ENCODE results near the gene ADGRG1. TPM values are rescaled to one million over a fixed set of nuclear protein-coding genes. Genes with fewer than 3 reads are reported as not detected.

Gene ADGRG1
- total RNA-seq, 2 experiments from 2014 or later = 2.2 to 2.9 TPM

DNA sequence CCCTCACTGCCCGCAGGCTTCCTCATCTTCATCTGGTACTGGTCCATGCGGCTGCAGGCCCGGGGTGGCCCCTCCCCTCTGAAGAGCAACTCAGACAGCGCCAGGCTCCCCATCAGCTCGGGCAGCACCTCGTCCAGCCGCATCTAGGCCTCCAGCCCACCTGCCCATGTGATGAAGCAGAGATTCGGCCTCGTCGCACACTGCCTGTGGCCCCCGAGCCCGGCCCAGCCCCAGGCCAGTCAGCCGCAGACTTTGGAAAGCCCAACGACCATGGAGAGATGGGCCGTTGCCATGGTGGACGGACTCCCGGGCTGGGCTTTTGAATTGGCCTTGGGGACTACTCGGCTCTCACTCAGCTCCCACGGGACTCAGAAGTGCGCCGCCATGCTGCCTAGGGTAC, 35.0 kb downstream of the ADGRG1 start:
- no peaks in the 10 kb centered on the region for H3K27me3 Mint-ChIP-seq
- H3K27ac Mint-ChIP-seq = no peak overlapping the region
- POLR2A ChIA-PET = no interaction called here

DNA sequence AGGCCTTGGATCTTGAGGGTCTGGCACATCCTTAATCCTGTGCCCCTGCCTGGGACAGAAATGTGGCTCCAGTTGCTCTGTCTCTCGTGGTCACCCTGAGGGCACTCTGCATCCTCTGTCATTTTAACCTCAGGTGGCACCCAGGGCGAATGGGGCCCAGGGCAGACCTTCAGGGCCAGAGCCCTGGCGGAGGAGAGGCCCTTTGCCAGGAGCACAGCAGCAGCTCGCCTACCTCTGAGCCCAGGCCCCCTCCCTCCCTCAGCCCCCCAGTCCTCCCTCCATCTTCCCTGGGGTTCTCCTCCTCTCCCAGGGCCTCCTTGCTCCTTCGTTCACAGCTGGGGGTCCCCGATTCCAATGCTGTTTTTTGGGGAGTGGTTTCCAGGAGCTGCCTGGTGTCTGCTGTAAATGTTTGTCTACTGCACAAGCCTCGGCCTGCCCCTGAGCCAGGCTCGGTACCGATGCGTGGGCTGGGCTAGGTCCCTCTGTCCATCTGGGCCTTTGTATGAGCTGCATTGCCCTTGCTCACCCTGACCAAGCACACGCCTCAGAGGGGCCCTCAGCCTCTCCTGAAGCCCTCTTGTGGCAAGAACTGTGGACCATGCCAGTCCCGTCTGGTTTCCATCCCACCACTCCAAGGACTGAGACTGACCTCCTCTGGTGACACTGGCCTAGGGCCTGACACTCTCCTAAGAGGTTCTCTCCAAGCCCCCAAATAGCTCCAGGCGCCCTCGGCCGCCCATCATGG, 35.7 kb downstream of the ADGRG1 start:
- DNase-seq = no peak
- ChIA-PET POLR2A (no interaction called here), CTCF (interaction anchor here (1.6 kb wide), 1 partner anchor 9 kb away, joined by 4 read pairs; no protein-coding TSS in a partner anchor)
- Mint-ChIP-seq H3K27me3 (no peaks in the 10 kb centered on the region), H3K27ac (peak overlapping the region; percentile 22), H3K9me3 (no peaks in the 10 kb centered on the region), H3K4me3 (no peak overlapping the region), H3K36me3 (ENCODE audit: low read depth) (no peaks in the 10 kb centered on the region), H3K4me1 (no peaks in the 10 kb centered on the region)

More for the DNA sequence above, 35.0 kb downstream of the ADGRG1 start:
- H3K36me3 Mint-ChIP-seq (ENCODE audit: low read depth) = no peaks in the 10 kb centered on the region
- DNase-seq = no peak
- H3K9me3 Mint-ChIP-seq = no peaks in the 10 kb centered on the region
- CTCF ChIA-PET = no interaction called here
- no peaks in the 10 kb centered on the region for H3K4me1 Mint-ChIP-seq
- H3K4me3 Mint-ChIP-seq = no peak overlapping the region

DNA sequence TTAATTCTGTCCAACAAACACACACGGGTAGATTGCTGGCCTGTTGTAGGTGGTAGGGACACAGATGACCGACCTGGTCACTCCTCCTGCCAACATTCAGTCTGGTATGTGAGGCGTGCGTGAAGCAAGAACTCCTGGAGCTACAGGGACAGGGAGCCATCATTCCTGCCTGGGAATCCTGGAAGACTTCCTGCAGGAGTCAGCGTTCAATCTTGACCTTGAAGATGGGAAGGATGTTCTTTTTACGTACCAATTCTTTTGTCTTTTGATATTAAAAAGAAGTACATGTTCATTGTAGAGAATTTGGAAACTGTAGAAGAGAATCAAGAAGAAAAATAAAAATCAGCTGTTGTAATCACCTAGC, 36.2 kb downstream of the ADGRG1 start:
- Mint-ChIP-seq H3K27ac (no peak overlapping the region), H3K4me1 (no peaks in the 10 kb centered on the region), H3K27me3 (no peaks in the 10 kb centered on the region), H3K4me3 (no peak overlapping the region), H3K36me3 (ENCODE audit: low read depth) (no peaks in the 10 kb centered on the region), H3K9me3 (no peaks in the 10 kb centered on the region)
- CTCF ChIA-PET = interaction anchor here (1.6 kb wide), 1 partner anchor 9 kb away, joined by 4 read pairs; no protein-coding TSS in a partner anchor
- DNase-seq = no peak
- POLR2A ChIA-PET = no interaction called here

- H3K36me3 Mint-ChIP-seq (ENCODE audit: low read depth) = no peaks in the 10 kb centered on the region
- no peaks in the 10 kb centered on the region for H3K9me3 Mint-ChIP-seq
- CTCF ChIA-PET = interaction anchor here (1.6 kb wide), 1 partner anchor 10 kb away, joined by 4 read pairs; no protein-coding TSS in a partner anchor
- no peaks in the 10 kb centered on the region for H3K4me1 Mint-ChIP-seq
- no peak for DNase-seq
- POLR2A ChIA-PET = no interaction called here
- H3K27me3 Mint-ChIP-seq = peaks cover 3% of the 10 kb centered on the region
- no peak overlapping the region for H3K27ac Mint-ChIP-seq
- H3K4me3 Mint-ChIP-seq = no peak overlapping the region
Measured at GRCh38 chr16:57665541-57665940, 37.1 kb downstream of the ADGRG1 start.

DNA sequence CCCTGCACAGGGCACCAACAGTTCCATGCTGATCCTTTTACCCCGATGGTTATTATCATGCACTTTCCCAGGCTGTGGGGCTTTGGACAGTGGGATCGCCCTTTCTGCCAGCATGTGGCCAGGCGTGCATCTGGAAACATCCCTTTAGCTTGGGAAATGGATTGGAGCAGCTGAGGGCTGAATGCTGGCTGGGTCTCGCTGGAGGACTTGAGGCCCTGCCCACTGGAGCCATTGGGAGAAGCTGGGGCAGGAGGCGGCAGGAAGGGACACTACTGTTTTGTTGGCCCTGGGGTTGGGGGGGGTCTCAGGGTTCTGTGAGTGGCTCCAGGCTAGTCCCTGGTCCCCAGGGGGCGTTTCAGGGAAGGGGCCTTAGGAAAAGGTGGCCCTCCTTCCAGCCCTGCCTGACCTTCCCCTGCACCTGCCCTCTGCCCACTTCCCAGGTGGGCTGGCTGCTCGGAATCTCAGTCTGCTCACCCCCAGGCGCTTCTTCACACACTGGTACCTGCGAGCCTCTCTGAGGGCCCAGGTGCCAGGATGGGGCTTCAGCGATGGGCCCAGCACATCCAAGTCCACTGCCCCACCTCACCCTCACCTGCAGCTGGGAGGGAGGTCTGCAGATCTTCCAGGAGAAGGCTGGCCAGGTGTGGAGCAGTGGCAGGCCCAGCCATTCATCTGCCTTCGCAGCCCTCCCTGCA, 38.1 kb downstream of the ADGRG1 start:
- ChIA-PET CTCF (interaction anchor here (1.5 kb wide), 1 partner anchor 13 kb away, joined by 3 read pairs; no protein-coding TSS in a partner anchor), POLR2A (no interaction called here)
- no peak for DNase-seq
- H3K27me3 Mint-ChIP-seq = peaks cover 8% of the 10 kb centered on the region
- H3K36me3 Mint-ChIP-seq (ENCODE audit: low read depth) = no peaks in the 10 kb centered on the region
- H3K4me1 Mint-ChIP-seq = no peaks in the 10 kb centered on the region
- H3K27ac Mint-ChIP-seq = peak overlapping the region; percentile 31
- H3K9me3 Mint-ChIP-seq = no peaks in the 10 kb centered on the region
- no peak overlapping the region for H3K4me3 Mint-ChIP-seq

DNA sequence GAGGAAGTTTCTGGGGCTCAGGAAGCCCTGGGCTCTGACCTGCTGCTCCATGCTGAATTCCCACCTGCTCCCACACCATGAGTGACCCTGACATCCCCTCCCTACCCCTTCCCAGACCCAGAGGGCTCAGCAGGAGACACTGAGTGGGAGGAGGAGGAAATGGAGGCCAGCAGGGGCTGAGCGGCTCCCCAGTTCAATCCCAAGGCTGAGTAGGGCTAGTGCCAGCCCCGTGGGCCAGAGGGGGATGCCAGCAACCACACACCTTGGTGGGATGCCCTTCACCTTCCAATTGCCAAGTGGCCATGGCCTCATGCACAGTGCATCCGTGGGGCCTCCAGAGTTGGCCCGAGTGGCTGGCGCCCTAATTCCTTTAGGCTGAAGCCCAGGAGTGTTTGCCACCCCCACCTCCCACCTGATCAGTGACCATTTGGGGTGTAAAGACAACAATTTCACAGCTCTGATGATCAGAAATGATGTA, 38.7 kb downstream of the ADGRG1 start:
- Mint-ChIP-seq H3K9me3 (no peaks in the 10 kb centered on the region), H3K27me3 (peaks cover 10% of the 10 kb centered on the region), H3K4me1 (no peaks in the 10 kb centered on the region), H3K27ac (no peak overlapping the region), H3K4me3 (no peak overlapping the region), H3K36me3 (ENCODE audit: low read depth) (no peaks in the 10 kb centered on the region)
- POLR2A ChIA-PET = no interaction called here
- CTCF ChIA-PET = interaction anchor here (0.7 to 1.5 kb wide), 4 partner anchors 13 to 31 kb away, joined by 3 to 5 read pairs (median 4); no protein-coding TSS in a partner anchor
- DNase-seq = no peak

DNA sequence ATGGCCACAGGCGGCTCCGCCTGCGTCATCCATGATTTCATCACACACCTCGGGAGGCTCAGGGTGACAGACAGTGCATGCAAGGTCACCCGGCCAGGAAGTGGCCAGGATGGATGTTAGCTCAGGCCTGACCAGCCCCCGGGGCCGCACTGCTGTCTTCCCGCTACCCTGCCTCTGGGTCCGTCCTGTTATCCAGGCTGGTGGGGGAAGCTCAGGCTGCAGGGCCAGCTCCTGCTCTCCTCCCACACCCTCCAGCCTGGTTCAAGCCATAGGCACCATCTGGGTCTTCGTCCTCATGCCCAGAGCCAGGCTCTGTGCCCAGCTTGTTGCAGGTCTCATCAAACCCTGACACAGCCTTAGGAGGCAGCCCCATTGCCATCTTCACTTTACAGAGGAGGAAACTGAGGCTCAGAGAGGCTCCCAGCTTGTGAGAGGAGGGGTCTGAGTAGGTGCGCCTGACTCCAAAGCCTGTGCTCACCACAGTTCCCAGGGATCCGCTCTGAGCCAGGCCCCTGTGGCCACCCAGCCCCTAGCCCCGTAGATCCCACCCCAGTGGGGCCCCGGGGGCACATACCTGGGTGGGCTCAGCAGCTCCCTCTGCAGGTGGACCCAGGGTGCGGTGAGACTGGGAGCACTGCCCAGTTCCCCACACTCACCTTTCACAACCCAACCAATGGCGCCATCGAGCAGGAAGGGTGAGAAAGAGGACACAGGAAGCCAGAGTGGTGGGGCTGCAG, 39.3 kb downstream of the ADGRG1 start:
- Mint-ChIP-seq H3K4me1 (no peaks in the 10 kb centered on the region), H3K27me3 (peaks cover 11% of the 10 kb centered on the region), H3K9me3 (no peaks in the 10 kb centered on the region), H3K36me3 (ENCODE audit: low read depth) (no peaks in the 10 kb centered on the region), H3K4me3 (no peak overlapping the region), H3K27ac (no peak overlapping the region)
- ChIA-PET CTCF (interaction anchor here (0.7 to 2.4 kb wide), 5 partner anchors 14 to 32 kb away, joined by 3 to 6 read pairs (median 4); no protein-coding TSS in a partner anchor), POLR2A (no interaction called here)
- DNase-seq = no peak

GRCh38 chr16:57668263-57668571, 39.8 kb downstream of the ADGRG1 start, which contains the start of gene ADGRG3:
Gene ADGRG3 (plus strand): TSS chr16:57668306. CDS start chr16:57668348, 42 bp downstream.
- H3K27ac Mint-ChIP-seq = peak within 1 kb of the TSS; percentile 36
- H3K4me3 Mint-ChIP-seq = no peak within 1 kb of the TSS
- no peaks in the 10 kb centered on the region for H3K4me1 Mint-ChIP-seq
- H3K9me3 Mint-ChIP-seq = no peaks in the 10 kb centered on the region
- DNase-seq = no peak
- H3K27me3 Mint-ChIP-seq = peaks cover 16% of the 10 kb centered on the region
- ChIA-PET POLR2A (no interaction called here), CTCF (interaction anchor here (2.4 kb wide), 1 partner anchor 20 kb away, joined by 6 read pairs; no protein-coding TSS in a partner anchor)
- H3K36me3 Mint-ChIP-seq (ENCODE audit: low read depth) = no peaks in the 10 kb centered on the region

DNA sequence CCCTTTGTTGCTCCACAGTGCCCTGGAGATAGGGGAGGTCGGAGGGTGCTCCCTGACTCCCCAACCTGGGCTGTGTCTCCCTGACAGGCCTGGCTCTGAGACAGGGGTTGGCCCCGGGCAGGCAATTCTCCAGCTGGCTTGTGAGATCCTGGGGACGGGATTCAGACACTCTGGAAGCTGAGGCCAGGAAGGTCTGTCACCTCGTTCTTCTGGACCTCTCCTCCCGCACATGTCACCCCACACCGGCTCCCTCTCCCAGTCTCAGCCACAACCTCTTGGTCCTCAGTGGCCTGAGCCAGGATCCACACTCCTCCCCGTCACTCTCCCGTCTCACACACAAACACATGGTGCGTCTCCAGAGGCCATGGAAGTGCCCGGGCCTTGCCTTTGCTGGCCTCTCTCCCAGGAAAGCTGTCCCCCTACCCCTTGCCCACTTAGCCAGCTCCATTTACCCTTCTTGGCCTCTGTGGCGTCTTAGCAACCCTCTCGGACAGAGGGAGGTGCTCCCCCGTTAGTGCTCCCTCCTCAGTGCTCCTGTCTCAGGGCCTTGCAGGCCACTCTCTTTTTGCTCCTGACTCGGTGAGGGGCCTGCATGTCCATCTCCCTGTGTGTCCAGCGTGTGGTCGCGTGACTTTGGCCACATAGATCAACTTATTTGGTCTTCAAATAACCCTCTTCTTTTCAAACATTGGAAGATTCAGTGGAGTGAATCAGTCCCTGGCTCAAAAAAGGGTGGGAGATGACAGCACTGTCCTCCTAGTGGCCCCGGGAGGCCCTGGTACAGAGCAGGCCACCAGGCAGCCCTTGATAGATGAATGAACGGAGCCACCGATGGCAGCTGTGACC, 40.4 kb downstream of the ADGRG1 start:
- Mint-ChIP-seq H3K27ac (peak overlapping the region; percentile 36), H3K9me3 (no peaks in the 10 kb centered on the region), H3K36me3 (ENCODE audit: low read depth) (no peaks in the 10 kb centered on the region), H3K4me3 (no peak overlapping the region), H3K4me1 (no peaks in the 10 kb centered on the region), H3K27me3 (peaks cover 22% of the 10 kb centered on the region)
- DNase-seq = no peak
- CTCF ChIA-PET = interaction anchor here (2.4 kb wide), 1 partner anchor 20 kb away, joined by 6 read pairs; no protein-coding TSS in a partner anchor
- POLR2A ChIA-PET = no interaction called here

DNA sequence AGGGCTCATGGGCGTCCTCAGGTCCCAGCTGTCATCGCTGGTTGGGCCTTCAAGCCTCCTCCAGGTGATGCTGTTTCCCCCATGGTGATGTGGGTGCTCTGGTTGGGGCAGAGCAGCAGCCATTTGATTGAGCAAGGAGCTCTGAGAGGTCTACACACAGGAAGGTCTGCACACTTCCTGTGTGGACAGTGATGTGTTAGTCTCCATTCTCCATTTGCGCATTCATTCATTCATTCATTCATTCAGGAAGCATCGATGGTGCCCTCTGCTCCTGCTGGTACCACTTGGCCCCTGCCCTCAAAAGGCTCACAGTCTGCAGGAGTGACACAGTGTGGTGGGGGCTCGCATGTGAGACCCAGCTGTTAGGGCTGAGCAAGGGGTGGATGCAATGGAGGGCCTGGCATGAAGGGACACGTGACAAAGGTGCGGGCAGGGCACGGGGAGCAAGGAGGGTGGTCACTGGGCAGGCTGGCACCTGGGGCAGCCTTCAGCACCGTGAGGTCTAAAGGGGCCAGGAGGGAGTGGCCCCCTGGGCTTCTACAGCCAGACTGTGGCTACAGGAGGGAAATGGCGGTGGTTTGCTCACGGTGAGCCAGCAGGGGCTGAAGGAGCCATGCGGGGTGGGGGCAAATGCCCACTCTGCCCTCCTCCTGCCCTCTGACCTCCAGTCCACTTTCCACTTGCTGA, 41.2 kb downstream of the ADGRG1 start:
- Mint-ChIP-seq H3K27ac (no peak overlapping the region), H3K9me3 (no peaks in the 10 kb centered on the region), H3K4me3 (no peak overlapping the region), H3K27me3 (peaks cover 25% of the 10 kb centered on the region), H3K36me3 (ENCODE audit: low read depth) (no peaks in the 10 kb centered on the region), H3K4me1 (no peaks in the 10 kb centered on the region)
- ChIA-PET CTCF (interaction anchor here (2.4 kb wide), 1 partner anchor 21 kb away, joined by 6 read pairs; no protein-coding TSS in a partner anchor), POLR2A (no interaction called here)
- no peak for DNase-seq

DNA sequence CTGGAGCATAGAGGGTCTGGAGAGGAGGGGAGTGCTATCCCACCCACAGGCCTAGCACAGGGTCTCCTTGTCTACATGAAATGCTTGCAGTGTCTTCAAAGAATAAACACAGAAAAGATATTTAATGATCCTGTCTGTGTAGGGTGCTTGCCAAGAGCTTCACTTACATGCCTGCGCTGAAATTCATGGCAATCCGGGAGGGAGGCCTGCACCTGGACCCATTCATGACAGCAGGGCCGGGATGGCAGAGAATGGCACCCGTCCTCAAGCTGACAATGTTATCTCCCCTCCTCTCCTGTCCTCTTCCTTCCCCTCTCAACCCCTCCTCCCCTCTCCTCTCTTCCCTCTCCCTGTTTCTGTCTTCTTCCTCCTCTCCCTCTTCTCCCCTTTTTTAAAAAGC, 41.8 kb downstream of the ADGRG1 start:
- DNase-seq = no peak

More for the DNA sequence above, 41.8 kb downstream of the ADGRG1 start:
- CTCF ChIA-PET = interaction anchor here (1.5 to 2.7 kb wide), 2 partner anchors 21 to 65 kb away, joined by 3 to 10 read pairs; partner anchors contain the start of gene KATNB1
- Mint-ChIP-seq H3K4me3 (no peak overlapping the region), H3K9me3 (no peaks in the 10 kb centered on the region), H3K27ac (no peak overlapping the region), H3K36me3 (ENCODE audit: low read depth) (no peaks in the 10 kb centered on the region), H3K4me1 (no peaks in the 10 kb centered on the region), H3K27me3 (peaks cover 27% of the 10 kb centered on the region)
- POLR2A ChIA-PET = no interaction called here

All from activated CD4-positive, alpha-beta T cell treated with anti-CD3 and anti-CD28 coated beads, Interleukin-2, amount 10 ng/mL, durations not matched to agents 7 days and 5 days (primary cell).